Effector memory CD8-positive, alpha-beta T cell (primary cell): ENCODE measurements around the gene ZFX.
"Not testable (repeated sequence)": the region's sequence is repeated elsewhere in the genome, so short reads cannot be mapped to it uniquely, and the experiment has no call there.

Experiments
- ATAC-seq: fragments of 150-1000 bp; cut with Tn5 transposase; replicated peaks from 2 replicates; pipeline ENCODE4 v1.10.0; 2021; ENCODE audit warnings: mild to moderate bottlenecking, moderate library complexity
- DNase-seq, 3 experiments: peaks; one replicate each; pipeline ENCODE4 v3.0.0; 2021
- H3K27ac Mint-ChIP-seq, 2 donors: one replicate each; pipeline ENCODE4 v1.8.0; 2022; ENCODE audit warnings: mild to moderate bottlenecking in 2 of 2, mixed read lengths in 2 of 2, moderate library complexity in 2 of 2
- H3K27me3 Mint-ChIP-seq, 2 donors: one replicate each; pipeline ENCODE4 v1.8.0; 2022; ENCODE audit warnings: mixed read lengths in 2 of 2
- H3K36me3 Mint-ChIP-seq: one replicate; pipeline ENCODE4 v1.8.0; 2022; ENCODE audit warnings: mild to moderate bottlenecking, moderate library complexity, mixed read lengths; ENCODE audit not compliant: insufficient read depth
- H3K4me1 Mint-ChIP-seq, 2 donors: one replicate each; pipeline ENCODE4 v1.8.0; 2022; ENCODE audit warnings: low read depth in 2 of 2, mixed read lengths in 2 of 2
- H3K4me3 Mint-ChIP-seq, 2 donors: one replicate each; pipeline ENCODE4 v1.8.0; 2022; ENCODE audit warnings: mild to moderate bottlenecking in 2 of 2, mixed read lengths in 2 of 2, moderate library complexity in 2 of 2
- H3K9me3 Mint-ChIP-seq, 2 donors: one replicate each; pipeline ENCODE4 v1.8.0; 2022; ENCODE audit warnings: mixed read lengths in 2 of 2

ZFX gene

GRCh38 chrX:24145303-24146186 is 4.0 kb upstream of the ZFX start:
- H3K27me3 Mint-ChIP-seq = no peaks in the 10 kb centered on the region
- H3K9me3 Mint-ChIP-seq = no peaks in the 10 kb centered on the region
- H3K4me3 Mint-ChIP-seq = no peak overlapping the region
- DNase-seq = no peak
- peaks cover 15% of the 10 kb centered on the region for H3K36me3 Mint-ChIP-seq
- no peak overlapping the region for H3K27ac Mint-ChIP-seq
- peaks cover 0 to 2% of the 10 kb centered on the region in 2 donors for H3K4me1 Mint-ChIP-seq
- no peak for ATAC-seq

GRCh38 chrX:24146283-24146949 is 3.1 kb upstream of the ZFX start:
- Mint-ChIP-seq H3K4me3 (no peak overlapping the region), H3K27ac (no peak overlapping the region), H3K9me3 (no peaks in the 10 kb centered on the region), H3K4me1 (peaks cover 6 to 9% of the 10 kb centered on the region in 2 donors), H3K36me3 (peaks cover 23% of the 10 kb centered on the region), H3K27me3 (no peaks in the 10 kb centered on the region)
- DNase-seq (no peak), ATAC-seq (no peak)

GRCh38 chrX:24147165-24147564 is 2.4 kb upstream of the ZFX start:
- no peak overlapping the region for H3K4me3 Mint-ChIP-seq
- ATAC-seq = no peak
- no peaks in the 10 kb centered on the region for H3K9me3 Mint-ChIP-seq
- H3K36me3 Mint-ChIP-seq = peaks cover 24% of the 10 kb centered on the region
- no peak overlapping the region for H3K27ac Mint-ChIP-seq
- peaks cover 12 to 14% of the 10 kb centered on the region in 2 donors for H3K4me1 Mint-ChIP-seq
- no peaks in the 10 kb centered on the region for H3K27me3 Mint-ChIP-seq
- no peak for DNase-seq

- Mint-ChIP-seq H3K36me3 (peaks cover 24% of the 10 kb centered on the region), H3K4me3 (peak overlapping the region; percentile 75 to 78), H3K9me3 (no peaks in the 10 kb centered on the region), H3K4me1 (peaks cover 18 to 24% of the 10 kb centered on the region in 2 donors), H3K27me3 (no peaks in the 10 kb centered on the region), H3K27ac (peak overlapping the region; percentile 92 to 94)
- ATAC-seq (no peak), DNase-seq (no peak)
Observed at GRCh38 chrX:24148121-24148520, 1.4 kb upstream of the ZFX start.

- Mint-ChIP-seq H3K27ac (peak overlapping the region; percentile 92 to 94), H3K4me1 (peaks cover 22 to 30% of the 10 kb centered on the region in 2 donors), H3K4me3 (peak overlapping the region; percentile 75 to 78), H3K9me3 (no peaks in the 10 kb centered on the region), H3K27me3 (no peaks in the 10 kb centered on the region), H3K36me3 (peaks cover 28% of the 10 kb centered on the region)
- DNase-seq (peak in 2 of 3 experiments; percentile 7 to 8), ATAC-seq (no peak)
Observed at GRCh38 chrX:24148535-24149350, 786 bp upstream of the ZFX start.

GRCh38 chrX:24150051-24150790 is 692 bp downstream of the ZFX start:
- Mint-ChIP-seq H3K9me3 (no peaks in the 10 kb centered on the region), H3K27me3 (no peaks in the 10 kb centered on the region), H3K4me3 (peak overlapping the region; percentile 71 to 86), H3K36me3 (peaks cover 30% of the 10 kb centered on the region), H3K4me1 (peaks cover 22 to 31% of the 10 kb centered on the region in 2 donors), H3K27ac (peak overlapping the region; percentile 82 to 93)
- ATAC-seq = peak; percentile 79
- peak; percentile 68 to 71 (median 70) for DNase-seq

GRCh38 chrX:24150898-24151297 is 1.4 kb downstream of the ZFX start:
- Mint-ChIP-seq H3K27ac (peak overlapping the region; percentile 82 to 93), H3K27me3 (no peaks in the 10 kb centered on the region), H3K4me3 (peak overlapping the region; percentile 71 to 86), H3K9me3 (no peaks in the 10 kb centered on the region), H3K4me1 (peaks cover 22 to 37% of the 10 kb centered on the region in 2 donors), H3K36me3 (peaks cover 36% of the 10 kb centered on the region)
- no peak for DNase-seq
- ATAC-seq = no peak

GRCh38 chrX:24151513-24151912 is 2.0 kb downstream of the ZFX start:
- H3K9me3 Mint-ChIP-seq = no peaks in the 10 kb centered on the region
- peaks cover 41% of the 10 kb centered on the region for H3K36me3 Mint-ChIP-seq
- peak overlapping the region; percentile 71 to 86 for H3K4me3 Mint-ChIP-seq
- H3K4me1 Mint-ChIP-seq = peaks cover 26 to 42% of the 10 kb centered on the region in 2 donors
- H3K27me3 Mint-ChIP-seq = no peaks in the 10 kb centered on the region
- peak overlapping the region; percentile 82 to 93 for H3K27ac Mint-ChIP-seq
- no peak for ATAC-seq
- DNase-seq = no peak

GRCh38 chrX:24153178-24153795 is 3.8 kb downstream of the ZFX start:
- no peaks in the 10 kb centered on the region for H3K27me3 Mint-ChIP-seq
- DNase-seq = no peak
- peaks cover 32 to 50% of the 10 kb centered on the region in 2 donors for H3K4me1 Mint-ChIP-seq
- no peaks in the 10 kb centered on the region for H3K9me3 Mint-ChIP-seq
- H3K27ac Mint-ChIP-seq = peak overlapping the region; percentile 82 to 83
- no peak for ATAC-seq
- peaks cover 45% of the 10 kb centered on the region for H3K36me3 Mint-ChIP-seq
- peak overlapping the region; percentile 71 to 86 for H3K4me3 Mint-ChIP-seq

GRCh38 chrX:24153796-24154189 is 4.3 kb downstream of the ZFX start:
- Mint-ChIP-seq H3K4me3 (peak overlapping the region; percentile 71 to 86), H3K36me3 (peaks cover 40% of the 10 kb centered on the region), H3K27ac (peak overlapping the region; percentile 82 to 83), H3K27me3 (no peaks in the 10 kb centered on the region), H3K9me3 (no peaks in the 10 kb centered on the region), H3K4me1 (peaks cover 32 to 50% of the 10 kb centered on the region in 2 donors)
- DNase-seq = no peak
- no peak for ATAC-seq

- ATAC-seq (no peak), DNase-seq (no peak)
- no peaks in the 10 kb centered on the region for H3K27me3 Mint-ChIP-seq
- H3K4me1 Mint-ChIP-seq = peaks cover 32 to 54% of the 10 kb centered on the region in 2 donors
- H3K9me3 Mint-ChIP-seq = no peaks in the 10 kb centered on the region
- no peak overlapping the region for H3K4me3 Mint-ChIP-seq
- peaks cover 37% of the 10 kb centered on the region for H3K36me3 Mint-ChIP-seq
- H3K27ac Mint-ChIP-seq = peak overlapping the region in 1 of 2 donors; percentile 56
Observed at GRCh38 chrX:24154490-24155034, 5.0 kb downstream of the ZFX start.

- peak overlapping the region; percentile 68 to 76 for H3K4me3 Mint-ChIP-seq
- H3K27me3 Mint-ChIP-seq, DNase-seq, ATAC-seq, H3K9me3 Mint-ChIP-seq: not testable (repeated sequence)
- peaks cover 29% of the 10 kb centered on the region for H3K36me3 Mint-ChIP-seq
- H3K27ac Mint-ChIP-seq = peak overlapping the region; percentile 15 to 92
- H3K4me1 Mint-ChIP-seq = peaks cover 32 to 52% of the 10 kb centered on the region in 2 donors
Observed at GRCh38 chrX:24155747-24156146, 6.2 kb downstream of the ZFX start.
